ENCODE results near the gene TRAM2.

Gene TRAM2

GRCh38 chr6:52570291-52570700 lies 6.6 kb downstream of the TRAM2 start:
- H3K27ac ChIP-seq = no peak overlapping the region
- TF ChIP-seq, protein P1, sequence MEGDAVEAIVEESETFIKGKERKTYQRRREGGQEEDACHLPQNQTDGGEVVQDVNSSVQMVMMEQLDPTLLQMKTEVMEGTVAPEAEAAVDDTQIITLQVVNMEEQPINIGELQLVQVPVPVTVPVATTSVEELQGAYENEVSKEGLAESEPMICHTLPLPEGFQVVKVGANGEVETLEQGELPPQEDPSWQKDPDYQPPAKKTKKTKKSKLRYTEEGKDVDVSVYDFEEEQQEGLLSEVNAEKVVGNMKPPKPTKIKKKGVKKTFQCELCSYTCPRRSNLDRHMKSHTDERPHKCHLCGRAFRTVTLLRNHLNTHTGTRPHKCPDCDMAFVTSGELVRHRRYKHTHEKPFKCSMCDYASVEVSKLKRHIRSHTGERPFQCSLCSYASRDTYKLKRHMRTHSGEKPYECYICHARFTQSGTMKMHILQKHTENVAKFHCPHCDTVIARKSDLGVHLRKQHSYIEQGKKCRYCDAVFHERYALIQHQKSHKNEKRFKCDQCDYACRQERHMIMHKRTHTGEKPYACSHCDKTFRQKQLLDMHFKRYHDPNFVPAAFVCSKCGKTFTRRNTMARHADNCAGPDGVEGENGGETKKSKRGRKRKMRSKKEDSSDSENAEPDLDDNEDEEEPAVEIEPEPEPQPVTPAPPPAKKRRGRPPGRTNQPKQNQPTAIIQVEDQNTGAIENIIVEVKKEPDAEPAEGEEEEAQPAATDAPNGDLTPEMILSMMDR (conservative IDR thresholded peaks at IDR 0.05) = no peak
- TF ChIP-seq ZFX (IDR thresholded peaks at IDR 0.05) = no peak

DNA sequence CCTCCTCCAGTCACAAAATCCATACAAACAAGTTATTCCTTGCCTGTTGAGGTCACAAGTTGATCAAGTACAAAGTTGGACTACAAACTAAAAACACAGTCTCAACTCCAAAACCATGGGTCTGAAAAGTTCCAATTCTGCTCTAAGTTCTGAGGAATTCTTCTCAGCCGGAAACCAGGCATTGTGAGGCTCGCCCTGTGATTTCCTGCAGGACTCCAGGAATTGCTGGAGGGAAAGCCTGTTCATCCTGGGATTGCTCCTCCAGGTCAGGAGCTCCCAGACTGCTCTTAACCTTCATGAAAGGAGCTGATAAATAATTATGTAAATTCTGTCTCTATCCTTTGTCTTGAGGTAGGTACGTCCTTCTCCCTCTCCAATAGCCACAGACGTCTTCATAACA lies 8.5 kb downstream of the TRAM2 start:
- no peak for TF ChIP-seq ZFX (IDR thresholded peaks at IDR 0.05)
- TF ChIP-seq, protein P1 (conservative IDR thresholded peaks at IDR 0.05) = no peak
- no peak overlapping the region for H3K27ac ChIP-seq

DNA sequence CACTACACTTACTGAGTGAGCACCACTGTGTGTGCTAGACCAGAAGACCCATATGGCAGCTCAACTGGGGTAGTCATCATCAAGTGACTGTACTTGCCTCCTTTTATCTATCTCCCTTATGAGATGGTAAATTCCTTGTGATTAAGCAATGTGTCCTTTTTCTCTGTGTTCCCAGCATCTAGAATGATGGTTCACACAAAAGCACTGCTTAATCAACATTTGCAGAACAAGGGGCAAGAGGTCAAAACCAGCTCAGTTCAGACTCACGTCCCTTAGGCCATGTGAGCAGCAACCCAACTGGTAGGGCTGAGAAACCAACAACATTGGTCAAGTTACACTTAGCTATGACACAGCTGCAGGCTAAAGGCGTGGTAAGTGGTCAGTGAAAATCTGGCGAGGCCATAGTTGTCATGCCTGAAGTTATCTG lies 10.0 kb downstream of the TRAM2 start:
- no peak overlapping the region for H3K27ac ChIP-seq
- TF ChIP-seq ZFX (IDR thresholded peaks at IDR 0.05) = no peak
- TF ChIP-seq, protein P1 (conservative IDR thresholded peaks at IDR 0.05) = no peak

GRCh38 chr6:52566201-52566600 lies 10.7 kb downstream of the TRAM2 start:
- no peak for TF ChIP-seq ZFX (IDR thresholded peaks at IDR 0.05)
- TF ChIP-seq, protein P1 (conservative IDR thresholded peaks at IDR 0.05) = no peak
- H3K27ac ChIP-seq = no peak overlapping the region

GRCh38 chr6:52564856-52565255 lies 12.0 kb downstream of the TRAM2 start:
- TF ChIP-seq, protein P1 (conservative IDR thresholded peaks at IDR 0.05) = no peak
- no peak for TF ChIP-seq ZFX (IDR thresholded peaks at IDR 0.05)
- no peak overlapping the region for H3K27ac ChIP-seq

DNA sequence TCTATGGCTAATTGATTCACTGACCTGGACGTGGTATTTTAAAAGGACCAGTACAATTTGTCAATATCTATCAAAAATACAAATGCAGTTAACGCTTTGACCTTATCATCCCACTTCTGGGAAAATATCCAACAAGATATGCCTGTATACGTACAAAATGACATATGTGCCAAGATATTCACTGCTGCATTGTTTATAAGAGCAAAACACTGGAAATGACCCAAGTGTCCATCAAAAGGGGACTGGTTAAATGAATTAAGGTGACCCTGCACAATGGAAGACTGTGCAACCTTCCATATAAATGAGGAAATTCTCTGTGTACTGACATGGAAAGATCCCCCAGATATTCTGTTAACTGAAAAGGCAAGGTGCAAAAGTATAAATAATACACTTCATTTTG lies 13.9 kb downstream of the TRAM2 start:
- TF ChIP-seq ZFX (IDR thresholded peaks at IDR 0.05) = no peak
- TF ChIP-seq, protein P1 (conservative IDR thresholded peaks at IDR 0.05) = no peak
- no peak overlapping the region for H3K27ac ChIP-seq

- H3K27ac ChIP-seq = no peak overlapping the region
- no peak for TF ChIP-seq ZFX (IDR thresholded peaks at IDR 0.05)
- TF ChIP-seq, protein P1 (conservative IDR thresholded peaks at IDR 0.05) = no peak
Measured at GRCh38 chr6:52560462-52560861, 16.4 kb downstream of the TRAM2 start.
